HEK293 (cell line): Measurements from ENCODE around the gene ASL.
"Not testable (repeated sequence)": the region's sequence is repeated elsewhere in the genome, so short reads cannot be mapped to it uniquely, and the experiment has no call there.

Source experiments
- CTCF ChIA-PET: fragments of 350-600 bp; formaldehyde crosslinking; extraction: SDS; loops from one replicate; lab custom pipeline; 2021; ENCODE audit warnings: antibody characterized with exemption; lab: Yijun Ruan, JAX
- POLR2A ChIA-PET: fragments of 300-600 bp; formaldehyde crosslinking; extraction: SDS; loops from one replicate; lab custom pipeline; 2020; ENCODE audit warnings: antibody characterized with exemption, inconsistent platforms; lab: Yijun Ruan, JAX
- H3K27ac ChIP-seq: fragments of 200-500 bp; sonication (Bioruptor generic); 2 replicates; pipeline ENCODE4 v1.5.1; 2014; ENCODE audit warnings: low read depth, low read length, control low read depth, inconsistent platforms; ENCODE audit errors: extremely low read depth
- H3K36me3 ChIP-seq, 2 experiments: fragments of 200-500 bp in 1 of 2; sonication (Bioruptor generic) in 1 of 2; 1 replicate in 1 of 2; 2 replicates in 1 of 2; pipeline ENCODE4 v1.5.1; 2014 to 2017; ENCODE audit warnings: inconsistent platforms in 2 of 2, low read length in 2 of 2; ENCODE audit not compliant: control insufficient read depth in 2 of 2, insufficient read depth in 1 of 2
- H3K4me1 ChIP-seq: fragments of 200-500 bp; sonication (Bioruptor generic); 2 replicates; pipeline ENCODE4 v1.5.1; 2014; ENCODE audit warnings: mild to moderate bottlenecking, low read length, inconsistent platforms; ENCODE audit not compliant: control insufficient read depth, insufficient read depth
- H3K4me3 ChIP-seq: 2 replicates; pipeline ENCODE4 v1.5.1; 2011; ENCODE audit warnings: low read depth, mild to moderate bottlenecking, control low read depth, low read length, moderate library complexity
- H3K9me3 ChIP-seq: fragments of 200-500 bp; sonication (Bioruptor generic); 2 replicates; pipeline ENCODE4 v1.5.1; 2014; ENCODE audit warnings: low read depth, low read length, inconsistent platforms; ENCODE audit not compliant: control insufficient read depth, insufficient read depth
- PRDM1 ChIP-seq: fragments of 450-650 bp; formaldehyde crosslinking; IDR thresholded peaks from 2 replicates; pipeline ENCODE4; 2016; ENCODE audit warnings: missing biosample characterization, missing genetic modification characterization
- ZBTB20 ChIP-seq: fragments of 450-650 bp; formaldehyde crosslinking; IDR thresholded peaks from 2 replicates; pipeline ENCODE4 v1.5.1; 2016; ENCODE audit warnings: missing biosample characterization, missing genetic modification characterization
- ZNF311 ChIP-seq: fragments of 450-650 bp; formaldehyde crosslinking; IDR thresholded peaks from 2 replicates; pipeline ENCODE4 v1.5.1; 2017; ENCODE audit warnings: missing biosample characterization, missing genetic modification characterization, borderline replicate concordance
- ZNF629 ChIP-seq: fragments of 450-650 bp; formaldehyde crosslinking; IDR thresholded peaks from 2 replicates; pipeline ENCODE4 v1.5.1; 2017; ENCODE audit warnings: missing biosample characterization, missing genetic modification characterization
- ZNF701 ChIP-seq: fragments of 450-650 bp; formaldehyde crosslinking; IDR thresholded peaks from 2 replicates; pipeline ENCODE4 v1.5.1; 2016; ENCODE audit warnings: missing biosample characterization, missing genetic modification characterization
- ZSCAN30 ChIP-seq: fragments of 450-650 bp; IDR thresholded peaks from 2 replicates; pipeline ENCODE4 v1.5.1; 2018; ENCODE audit warnings: missing biosample characterization, mild to moderate bottlenecking, missing genetic modification characterization, moderate library complexity
- TF ChIP-seq, protein P1 (sequence below): fragments of 450-650 bp; formaldehyde crosslinking; IDR thresholded peaks from 2 replicates; pipeline ENCODE4 v1.5.1; 2016; ENCODE audit warnings: missing biosample characterization, missing genetic modification characterization
- TF ChIP-seq, protein P2 (sequence below): fragments of 450-650 bp; formaldehyde crosslinking; IDR thresholded peaks from 2 replicates; pipeline ENCODE4 v1.5.1; 2016; ENCODE audit warnings: missing biosample characterization, missing genetic modification characterization
- TF ChIP-seq, protein P3 (sequence below): fragments of 450-650 bp; formaldehyde crosslinking; IDR thresholded peaks from 2 replicates; pipeline ENCODE4 v1.5.1; 2016; ENCODE audit warnings: missing biosample characterization, missing genetic modification characterization, low read depth

The ASL gene

DNA sequence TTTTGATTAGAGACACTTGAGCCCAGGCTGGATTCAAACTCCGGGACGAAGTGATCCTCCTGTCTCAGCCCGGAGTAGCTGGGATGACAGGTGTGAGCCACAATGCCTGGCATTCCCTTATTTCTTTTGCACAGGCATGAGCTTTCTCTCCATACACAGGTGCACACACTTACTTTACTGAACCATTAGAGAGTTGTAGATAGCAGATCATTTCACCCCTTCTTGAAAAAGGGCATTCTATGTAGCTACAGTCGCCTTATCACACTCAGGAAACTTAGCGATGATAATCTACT, 48.9 kb downstream of the ASL start:
- CTCF ChIA-PET, result interaction anchor here (0.7 kb wide), 1 partner anchor 10 kb away, joined by 3 read pairs; the partner anchor contains the start of gene CRCP
- POLR2A ChIA-PET, result interaction anchor here (1.7 to 2.0 kb wide), 2 partner anchors 10 to 369 kb away, joined by 4 to 5 read pairs; partner anchors contain the start of gene CRCP
- not testable (repeated sequence) for H3K27ac ChIP-seq, H3K36me3 ChIP-seq, H3K9me3 ChIP-seq, H3K4me3 ChIP-seq
- TF ChIP-seq PRDM1 (tag by site-specific recombination), result peak; percentile 58; the same call in 1 of the 2 replicates
- peaks cover 11% of the 10 kb centered on the region for H3K4me1 ChIP-seq

DNA sequence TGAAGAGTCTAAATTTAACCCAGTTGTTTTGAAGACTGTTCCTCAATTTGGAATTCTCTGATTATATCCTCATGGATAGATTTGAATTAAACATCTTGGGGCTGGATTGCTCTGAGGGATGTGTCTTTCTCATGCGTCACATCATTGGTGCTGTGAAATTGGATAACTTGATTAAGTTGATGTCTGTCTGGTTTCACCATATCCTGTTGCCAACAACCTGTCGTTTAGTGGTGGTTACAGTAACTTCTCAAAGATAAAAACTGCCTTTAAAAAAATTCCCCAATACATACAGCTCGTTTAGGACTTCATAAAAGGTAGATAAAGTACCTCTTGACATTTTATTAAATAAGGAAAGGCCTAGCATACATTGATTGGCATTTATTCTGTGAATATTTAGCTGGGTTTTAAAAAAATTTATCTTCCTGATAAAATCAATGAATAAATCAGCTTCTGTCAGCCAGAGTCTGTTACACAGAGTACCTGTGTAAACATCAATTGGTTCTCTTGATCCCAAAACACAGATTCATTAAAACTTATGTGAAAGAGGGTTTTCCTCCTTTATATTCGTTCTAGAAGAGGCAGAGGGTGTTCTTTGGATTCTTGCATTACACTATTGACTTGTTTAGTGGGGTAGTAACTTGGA, 49.6 kb downstream of the ASL start:
- Histone ChIP-seq H3K4me1 (peaks cover 11% of the 10 kb centered on the region), H3K4me3 (no peak overlapping the region), H3K27ac (0 out of 2 replicates have a peak overlapping the region, but pooled peaks have one; percentile 30)
- CTCF ChIA-PET, result interaction anchor here (0.7 kb wide), 1 partner anchor 11 kb away, joined by 3 read pairs; the partner anchor contains the start of gene CRCP
- TF ChIP-seq ZSCAN30, result no peak
- TF ChIP-seq, protein P1, sequence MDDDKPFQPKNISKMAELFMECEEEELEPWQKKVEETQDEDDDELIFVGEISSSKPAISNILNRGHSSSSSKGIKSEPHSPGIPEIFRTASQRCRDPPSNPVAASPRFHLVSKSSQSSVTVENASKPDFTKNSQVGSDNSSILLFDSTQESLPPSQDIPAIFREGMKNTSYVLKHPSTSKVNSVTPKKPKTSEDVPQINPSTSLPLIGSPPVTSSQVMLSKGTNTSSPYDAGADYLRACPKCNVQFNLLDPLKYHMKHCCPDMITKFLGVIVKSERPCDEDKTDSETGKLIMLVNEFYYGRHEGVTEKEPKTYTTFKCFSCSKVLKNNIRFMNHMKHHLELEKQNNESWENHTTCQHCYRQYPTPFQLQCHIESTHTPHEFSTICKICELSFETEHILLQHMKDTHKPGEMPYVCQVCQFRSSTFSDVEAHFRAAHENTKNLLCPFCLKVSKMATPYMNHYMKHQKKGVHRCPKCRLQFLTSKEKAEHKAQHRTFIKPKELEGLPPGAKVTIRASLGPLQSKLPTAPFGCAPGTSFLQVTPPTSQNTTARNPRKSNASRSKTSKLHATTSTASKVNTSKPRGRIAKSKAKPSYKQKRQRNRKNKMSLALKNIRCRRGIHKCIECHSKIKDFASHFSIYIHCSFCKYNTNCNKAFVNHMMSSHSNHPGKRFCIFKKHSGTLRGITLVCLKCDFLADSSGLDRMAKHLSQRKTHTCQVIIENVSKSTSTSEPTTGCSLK, result no peak
- no peak for TF ChIP-seq ZBTB20
- TF ChIP-seq, protein P2, sequence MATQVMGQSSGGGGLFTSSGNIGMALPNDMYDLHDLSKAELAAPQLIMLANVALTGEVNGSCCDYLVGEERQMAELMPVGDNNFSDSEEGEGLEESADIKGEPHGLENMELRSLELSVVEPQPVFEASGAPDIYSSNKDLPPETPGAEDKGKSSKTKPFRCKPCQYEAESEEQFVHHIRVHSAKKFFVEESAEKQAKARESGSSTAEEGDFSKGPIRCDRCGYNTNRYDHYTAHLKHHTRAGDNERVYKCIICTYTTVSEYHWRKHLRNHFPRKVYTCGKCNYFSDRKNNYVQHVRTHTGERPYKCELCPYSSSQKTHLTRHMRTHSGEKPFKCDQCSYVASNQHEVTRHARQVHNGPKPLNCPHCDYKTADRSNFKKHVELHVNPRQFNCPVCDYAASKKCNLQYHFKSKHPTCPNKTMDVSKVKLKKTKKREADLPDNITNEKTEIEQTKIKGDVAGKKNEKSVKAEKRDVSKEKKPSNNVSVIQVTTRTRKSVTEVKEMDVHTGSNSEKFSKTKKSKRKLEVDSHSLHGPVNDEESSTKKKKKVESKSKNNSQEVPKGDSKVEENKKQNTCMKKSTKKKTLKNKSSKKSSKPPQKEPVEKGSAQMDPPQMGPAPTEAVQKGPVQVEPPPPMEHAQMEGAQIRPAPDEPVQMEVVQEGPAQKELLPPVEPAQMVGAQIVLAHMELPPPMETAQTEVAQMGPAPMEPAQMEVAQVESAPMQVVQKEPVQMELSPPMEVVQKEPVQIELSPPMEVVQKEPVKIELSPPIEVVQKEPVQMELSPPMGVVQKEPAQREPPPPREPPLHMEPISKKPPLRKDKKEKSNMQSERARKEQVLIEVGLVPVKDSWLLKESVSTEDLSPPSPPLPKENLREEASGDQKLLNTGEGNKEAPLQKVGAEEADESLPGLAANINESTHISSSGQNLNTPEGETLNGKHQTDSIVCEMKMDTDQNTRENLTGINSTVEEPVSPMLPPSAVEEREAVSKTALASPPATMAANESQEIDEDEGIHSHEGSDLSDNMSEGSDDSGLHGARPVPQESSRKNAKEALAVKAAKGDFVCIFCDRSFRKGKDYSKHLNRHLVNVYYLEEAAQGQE, result no peak
- no peak for TF ChIP-seq ZNF311 (tag by site-specific recombination)
- no peak for TF ChIP-seq ZNF701 (tag by site-specific recombination)
- TF ChIP-seq, all 188 proteins: peak for 0
- POLR2A ChIA-PET, result interaction anchor here (0.6 to 2.0 kb wide), 3 partner anchors 10 to 504 kb away, joined by 3 to 5 read pairs (median 4); partner anchors contain the start of genes CRCP and KCTD7
- Histone ChIP-seq H3K36me3 (peaks cover 0 to 6% of the 10 kb centered on the region in 2 experiments; a peak in 1 of 3 replicates), H3K9me3 (no peaks in the 10 kb centered on the region)

DNA sequence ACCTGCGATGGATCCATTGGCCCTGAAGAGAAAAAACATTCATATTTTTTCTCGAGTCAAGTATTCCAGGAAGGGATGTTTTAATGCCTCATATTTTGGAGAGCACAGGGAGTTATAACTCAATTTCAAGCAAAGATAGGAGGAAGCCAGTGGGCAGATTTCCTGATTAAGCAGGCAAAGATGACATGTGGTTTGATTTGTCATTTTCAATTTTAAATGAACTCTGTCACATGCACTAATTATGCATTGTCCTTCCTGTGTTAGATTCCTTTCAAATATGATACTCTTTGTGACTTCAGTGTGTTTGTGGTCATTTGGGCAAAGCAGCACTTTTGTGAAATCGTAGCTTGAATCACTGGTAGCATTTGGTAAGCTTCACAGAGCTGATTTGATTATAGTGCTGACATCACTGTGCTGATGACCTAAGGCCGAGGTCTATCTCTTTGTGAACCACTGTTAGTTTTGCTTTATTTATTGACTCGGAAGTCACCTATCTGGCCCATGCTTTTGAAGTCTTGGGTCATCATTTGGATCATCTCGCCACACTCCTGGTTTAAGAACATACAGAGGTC, 50.2 kb downstream of the ASL start:
- H3K36me3 ChIP-seq, H3K27ac ChIP-seq, H3K4me3 ChIP-seq, CTCF ChIA-PET, H3K9me3 ChIP-seq: not testable (repeated sequence)
- POLR2A ChIA-PET, result interaction anchor here (1.7 kb wide), 1 partner anchor 368 kb away, joined by 4 read pairs; no protein-coding TSS in a partner anchor
- peaks cover 11% of the 10 kb centered on the region for H3K4me1 ChIP-seq
- TF ChIP-seq ZNF629 (tag by site-specific recombination), result peak; percentile 42; the same call in 1 of the 2 replicates
- TF ChIP-seq, protein P3, sequence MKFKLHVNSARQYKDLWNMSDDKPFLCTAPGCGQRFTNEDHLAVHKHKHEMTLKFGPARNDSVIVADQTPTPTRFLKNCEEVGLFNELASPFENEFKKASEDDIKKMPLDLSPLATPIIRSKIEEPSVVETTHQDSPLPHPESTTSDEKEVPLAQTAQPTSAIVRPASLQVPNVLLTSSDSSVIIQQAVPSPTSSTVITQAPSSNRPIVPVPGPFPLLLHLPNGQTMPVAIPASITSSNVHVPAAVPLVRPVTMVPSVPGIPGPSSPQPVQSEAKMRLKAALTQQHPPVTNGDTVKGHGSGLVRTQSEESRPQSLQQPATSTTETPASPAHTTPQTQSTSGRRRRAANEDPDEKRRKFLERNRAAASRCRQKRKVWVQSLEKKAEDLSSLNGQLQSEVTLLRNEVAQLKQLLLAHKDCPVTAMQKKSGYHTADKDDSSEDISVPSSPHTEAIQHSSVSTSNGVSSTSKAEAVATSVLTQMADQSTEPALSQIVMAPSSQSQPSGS, result 0 out of 2 replicates have a peak, but pooled peaks have one; percentile 4
